Adrenal gland (tissue), 12 donors: ENCODE data around the gene SLC24A4. TPM values are rescaled to one million over a fixed set of nuclear protein-coding genes. Genes with fewer than 3 reads are reported as not detected.
A peak's percentile ranks its signal among the peaks of the same experiment; 100 is the strongest.

Experiments used
- DNase-seq, 7 donors: peaks; one replicate each; pipeline ENCODE4 v3.0.0-alpha.2; 2019 to 2020
- H3K27ac ChIP-seq, 5 donors: fragments of 200-600 bp; sonication (generic) in 4 of 5; 1 replicate in 3 of 5; 2 replicates in 2 of 5; pipeline versions ENCODE4 v1.5.1 to v1.8.0; 2016 to 2020; ENCODE audit warnings: mild to moderate bottlenecking in 1 of 5
- H3K27me3 ChIP-seq: fragments of 200-600 bp; 2 replicates; pipeline ENCODE4 v1.8.0; 2021
- H3K36me3 ChIP-seq, 2 donors: fragments of 200-600 bp; replicated peaks in 1 of 2; 1 replicate in 1 of 2; 2 replicates in 1 of 2; pipeline versions ENCODE4 v1.5.1 to v1.8.0; 2018 to 2022
- H3K4me1 ChIP-seq, 2 donors: fragments of 200-600 bp; replicated peaks in 1 of 2; 1 replicate in 1 of 2; 2 replicates in 1 of 2; pipeline versions ENCODE4 v1.5.1 to v1.8.0; 2018 to 2021
- H3K4me3 ChIP-seq, 4 donors: fragments of 200-600 bp; sonication (generic) in 3 of 4; one replicate each; pipeline ENCODE4 v1.5.1; 2016 to 2018
- H3K9me3 ChIP-seq, 3 donors: fragments of 200-600 bp; sonication (generic) in 1 of 3; replicated peaks in 1 of 3; 1 replicate in 2 of 3; 2 replicates in 1 of 3; pipeline versions ENCODE4 v1.5.1 to v1.8.0; 2016 to 2021
- CTCF ChIP-seq, 6 experiments: fragments of 450-650 bp in 4 of 6; fragments of 200-600 bp in 2 of 6; sonication (generic) in 1 of 6; IDR thresholded peaks; 1 replicate in 5 of 6; 2 replicates in 1 of 6; pipeline versions ENCODE4 v1.5.1 to v1.8.0; 2016 to 2021; ENCODE audit warnings: antibody characterized with exemption in 6 of 6, mild to moderate bottlenecking in 2 of 6, moderate library complexity in 1 of 6
- POLR2A ChIP-seq, 2 donors: fragments of 450-650 bp; IDR thresholded peaks; one replicate each; pipeline ENCODE4 v1.6.1; 2017; ENCODE audit warnings: antibody characterized with exemption in 2 of 2, mild to moderate bottlenecking in 2 of 2, moderate library complexity in 1 of 2
- WGBS, 4 donors: extraction: QIAGEN DNeasy Blood & Tissue Kit in 2 of 4; methylation state at CpG; one replicate each; pipeline versions ENCODE4 v1.1.5 to v1.1.7; 2013 to 2017; 5-methylcytosine and 5-hydroxymethylcytosine counted together
- intact Hi-C, 2 donors: fragments of 100-400 bp; cut with DNase I; formaldehyde crosslinking; loops; one replicate each; pipeline versions ENCODE4 v1.14.1 to v1.15.0; 2022 to 2023
- polyA plus RNA-seq, 3 donors: library from polyadenylated mRNA; stranded (reverse); fragments of 200-250 nt in 2 of 3; fragments of 350-450 nt in 1 of 3; fragmentation: Illumina TruSeq in 1 of 3; extraction: RNeasy Lipid Tissue Mini Kit (QIAGEN cat#74804) in 1 of 3; gene quantifications; one replicate each; pipeline ENCODE4 v1.2.3, GENCODE V29; 2013 to 2014
- total RNA-seq, 9 donors: library from RNA; depleted of rRNA in 4 of 9; stranded (reverse); fragments of >200 nt in 4 of 9; fragments of 120-200 nt in 1 of 9; fragmentation: NEBNext Ultra II Directional in 1 of 9; extraction: Animal tissue kit (Norgen Biotek cat#: 25700) in 1 of 9; gene quantifications; one replicate each; pipeline versions ENCODE4 v1.1.0 to v1.2.4, GENCODE V29; 2013 to 2023
- donor health status: healthy with polysubstance abuse.
- donor health status: Bipolar disorder and iron deficiency.
- donor health status: DM: yes; HTN: yes; CAD: no.
- donor health status: DM: no; HTN: no; CAD: no.
- donor health status: DM: no; HTN: no; CAD: no.
- donor health status: DM: yes; HTN: yes; CAD: no.

SLC24A4 gene
- total and polyA plus RNA-seq, 12 donors = 0.09 to 1.9 (median 0.52) TPM

DNA sequence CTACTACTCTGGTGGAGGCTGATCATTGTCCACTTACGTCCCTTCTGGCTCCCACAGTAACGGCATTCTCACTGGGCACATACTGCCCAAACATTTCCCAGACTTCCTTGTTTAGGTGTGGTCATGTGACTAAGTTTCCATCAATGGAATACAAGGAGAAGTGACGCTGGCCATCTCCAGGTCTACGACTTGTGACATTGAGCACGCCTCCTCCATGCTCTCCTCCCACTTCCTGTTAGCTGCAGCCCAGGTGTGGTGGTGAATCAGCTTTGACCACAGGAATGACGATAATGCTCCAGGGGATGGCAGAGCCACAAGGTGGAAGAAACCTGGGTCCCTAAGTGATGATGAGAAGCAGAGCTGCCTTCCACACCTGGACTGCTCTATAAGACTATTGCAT, 6.0 kb upstream of the SLC24A4 start:
- DNase-seq = no peak
- intact Hi-C loops = no loop called here
- no peaks in the 10 kb centered on the region for H3K36me3 ChIP-seq
- peaks cover 15% of the 10 kb centered on the region for H3K27me3 ChIP-seq
- 77 to 91% (median 85%) methylated on average over 6 of the region's 6 CpGs for WGBS, 4 donors
- no peaks in the 10 kb centered on the region for H3K4me1 ChIP-seq
- no peaks in the 10 kb centered on the region for H3K9me3 ChIP-seq
- no peak overlapping the region for H3K4me3 ChIP-seq
- TF ChIP-seq CTCF (IDR thresholded peaks at IDR 0.05) (no peak), POLR2A (IDR thresholded peaks at IDR 0.05) (no peak)
- H3K27ac ChIP-seq = no peak overlapping the region

DNA sequence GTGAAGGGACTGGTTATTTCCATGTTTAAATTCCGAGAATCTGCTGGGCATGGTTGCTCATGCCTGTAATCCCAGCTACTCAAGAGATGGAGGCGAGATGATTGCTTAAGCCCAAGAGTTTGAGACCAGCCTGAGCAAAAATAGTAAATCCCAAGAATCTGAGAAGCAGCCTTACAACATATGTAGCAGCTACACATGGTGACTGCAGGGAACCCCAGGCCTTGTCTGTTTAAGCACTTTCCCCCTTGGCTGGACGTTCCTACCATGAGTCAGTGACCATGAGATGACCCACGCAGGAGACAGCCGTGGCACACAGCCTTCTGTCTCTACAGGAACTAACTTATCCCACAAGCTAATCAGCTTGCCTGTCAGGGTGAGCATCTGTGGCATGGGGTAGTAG, 5.5 kb upstream of the SLC24A4 start:
- Histone ChIP-seq H3K4me3 (no peak overlapping the region), H3K36me3 (no peaks in the 10 kb centered on the region), H3K27me3 (peaks cover 21% of the 10 kb centered on the region), H3K27ac (no peak overlapping the region), H3K4me1 (no peaks in the 10 kb centered on the region), H3K9me3 (no peaks in the 10 kb centered on the region)
- no peak for DNase-seq
- WGBS, 4 donors = 43 to 51% (median 49%) methylated on average over 5 of the region's 5 CpGs
- intact Hi-C loops = no loop called here
- no peak for TF ChIP-seq CTCF (IDR thresholded peaks at IDR 0.05)
- no peak for TF ChIP-seq POLR2A (IDR thresholded peaks at IDR 0.05)

GRCh38 chr14:92321701-92322100, 1.3 kb upstream of the SLC24A4 start:
- DNase-seq = no peak
- H3K9me3 ChIP-seq = no peaks in the 10 kb centered on the region
- intact Hi-C loops = no loop called here
- 62 to 76% (median 72%) methylated on average over 6 of the region's 6 CpGs for WGBS, 4 donors
- no peak for TF ChIP-seq POLR2A (IDR thresholded peaks at IDR 0.05)
- H3K4me3 ChIP-seq = no peak overlapping the region
- H3K4me1 ChIP-seq = no peaks in the 10 kb centered on the region
- H3K36me3 ChIP-seq = no peaks in the 10 kb centered on the region
- H3K27me3 ChIP-seq = peaks cover 47% of the 10 kb centered on the region
- H3K27ac ChIP-seq = no peak overlapping the region

DNA sequence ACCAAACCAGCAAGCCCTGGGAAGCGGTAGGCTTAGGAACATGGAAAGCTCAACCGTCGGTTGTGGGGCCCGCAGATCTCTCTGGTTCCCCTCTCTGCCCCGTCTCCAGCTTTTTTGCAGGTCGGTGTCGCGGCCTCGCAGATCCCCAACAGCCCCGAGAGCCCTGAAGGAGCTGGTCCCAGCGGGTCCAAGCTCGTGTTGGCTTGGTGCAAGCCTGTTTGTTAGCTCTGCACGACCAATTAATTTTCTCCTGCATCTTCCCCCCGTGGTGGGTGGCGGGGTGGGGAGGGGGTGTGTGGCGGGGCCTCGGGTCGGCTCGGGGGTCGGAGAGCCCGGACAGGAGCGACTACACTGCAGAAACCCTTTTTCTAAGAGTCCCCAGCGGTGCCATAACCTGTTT, 449 bp upstream of the SLC24A4 start:
- peak overlapping the region in 1 of 4 donors; percentile 43 for H3K4me3 ChIP-seq
- TF ChIP-seq CTCF (IDR thresholded peaks at IDR 0.05) = no peak
- no peak for TF ChIP-seq POLR2A (IDR thresholded peaks at IDR 0.05)
- no peaks in the 10 kb centered on the region for H3K9me3 ChIP-seq
- no peak for DNase-seq
- 5 to 10% (median 8%) methylated on average over 13 to 23 of the region's 23 CpGs for WGBS, 4 donors
- H3K4me1 ChIP-seq = no peaks in the 10 kb centered on the region
- H3K27ac ChIP-seq = no peak overlapping the region
- intact Hi-C loops = no loop called here
- peaks cover 47% of the 10 kb centered on the region for H3K27me3 ChIP-seq
- no peaks in the 10 kb centered on the region for H3K36me3 ChIP-seq
